HEK293 (cell line): ENCODE measurements around the gene MEGF6.
A peak's percentile ranks its signal among the peaks of the same experiment; 100 is the strongest.

Experiments
- CTCF ChIA-PET: fragments of 350-600 bp; formaldehyde crosslinking; extraction: SDS; loops from one replicate; lab custom pipeline; 2021; ENCODE audit warnings: antibody characterized with exemption; lab: Yijun Ruan, JAX
- POLR2A ChIA-PET: fragments of 300-600 bp; formaldehyde crosslinking; extraction: SDS; loops from one replicate; lab custom pipeline; 2020; ENCODE audit warnings: antibody characterized with exemption, inconsistent platforms; lab: Yijun Ruan, JAX
- H3K27ac ChIP-seq: fragments of 200-500 bp; sonication (Bioruptor generic); 2 replicates; pipeline ENCODE4 v1.5.1; 2014; ENCODE audit warnings: low read depth, low read length, control low read depth, inconsistent platforms; ENCODE audit errors: extremely low read depth
- H3K36me3 ChIP-seq, 2 experiments: fragments of 200-500 bp in 1 of 2; sonication (Bioruptor generic) in 1 of 2; 1 replicate in 1 of 2; 2 replicates in 1 of 2; pipeline ENCODE4 v1.5.1; 2014 to 2017; ENCODE audit warnings: inconsistent platforms in 2 of 2, low read length in 2 of 2; ENCODE audit not compliant: control insufficient read depth in 2 of 2, insufficient read depth in 1 of 2
- H3K4me1 ChIP-seq: fragments of 200-500 bp; sonication (Bioruptor generic); 2 replicates; pipeline ENCODE4 v1.5.1; 2014; ENCODE audit warnings: mild to moderate bottlenecking, low read length, inconsistent platforms; ENCODE audit not compliant: control insufficient read depth, insufficient read depth
- H3K4me3 ChIP-seq: 2 replicates; pipeline ENCODE4 v1.5.1; 2011; ENCODE audit warnings: low read depth, mild to moderate bottlenecking, control low read depth, low read length, moderate library complexity
- H3K9me3 ChIP-seq: fragments of 200-500 bp; sonication (Bioruptor generic); 2 replicates; pipeline ENCODE4 v1.5.1; 2014; ENCODE audit warnings: low read depth, low read length, inconsistent platforms; ENCODE audit not compliant: control insufficient read depth, insufficient read depth
- KLF10 ChIP-seq: fragments of 450-650 bp; IDR thresholded peaks from 2 replicates; pipeline ENCODE4 v1.5.1; 2018; ENCODE audit warnings: missing biosample characterization, mild to moderate bottlenecking, missing genetic modification characterization
- SCRT1 ChIP-seq: fragments of 450-650 bp; formaldehyde crosslinking; IDR thresholded peaks from 2 replicates; pipeline ENCODE4 v1.5.1; 2016; ENCODE audit warnings: missing biosample characterization, missing genetic modification characterization, borderline replicate concordance
- SCRT2 ChIP-seq: fragments of 450-650 bp; formaldehyde crosslinking; IDR thresholded peaks from 2 replicates; pipeline ENCODE4 v1.5.1; 2016; ENCODE audit warnings: missing biosample characterization, missing genetic modification characterization
- SP2 ChIP-seq: fragments of 450-650 bp; formaldehyde crosslinking; IDR thresholded peaks from 2 replicates; pipeline ENCODE4 v1.5.1; 2016; ENCODE audit warnings: missing biosample characterization, missing genetic modification characterization
- YY1 ChIP-seq: fragments of 450-650 bp; formaldehyde crosslinking; IDR thresholded peaks from 2 replicates; pipeline ENCODE4 v1.5.1; 2018; ENCODE audit warnings: missing biosample characterization, missing genetic modification characterization
- ZBTB8A ChIP-seq: fragments of 450-650 bp; formaldehyde crosslinking; IDR thresholded peaks from 2 replicates; pipeline ENCODE4 v1.5.1; 2016; ENCODE audit warnings: missing biosample characterization, missing genetic modification characterization
- ZIC2 ChIP-seq: fragments of 450-650 bp; formaldehyde crosslinking; IDR thresholded peaks from 2 replicates; pipeline ENCODE4 v1.5.1; 2016; ENCODE audit warnings: missing biosample characterization, missing genetic modification characterization
- ZNF112 ChIP-seq: fragments of 450-650 bp; formaldehyde crosslinking; IDR thresholded peaks from 2 replicates; pipeline ENCODE4 v1.5.0; 2017; ENCODE audit warnings: missing biosample characterization, missing genetic modification characterization
- ZNF114 ChIP-seq: fragments of 450-650 bp; formaldehyde crosslinking; IDR thresholded peaks from 2 replicates; pipeline ENCODE4 v1.5.0; 2017; ENCODE audit warnings: missing biosample characterization, missing genetic modification characterization
- ZNF146 ChIP-seq: fragments of 450-650 bp; formaldehyde crosslinking; IDR thresholded peaks from 2 replicates; pipeline ENCODE4 v1.5.1; 2016; ENCODE audit warnings: missing biosample characterization, missing genetic modification characterization
- ZNF157 ChIP-seq: fragments of 450-650 bp; formaldehyde crosslinking; IDR thresholded peaks from 2 replicates; pipeline ENCODE4 v1.5.1; 2016; ENCODE audit warnings: missing biosample characterization, missing genetic modification characterization
- ZNF24 ChIP-seq: fragments of 450-650 bp; formaldehyde crosslinking; IDR thresholded peaks from 2 replicates; pipeline ENCODE4 v1.5.1; 2016; ENCODE audit warnings: missing biosample characterization, missing genetic modification characterization
- ZNF248 ChIP-seq: fragments of 450-650 bp; formaldehyde crosslinking; IDR thresholded peaks from 2 replicates; pipeline ENCODE4 v1.5.1; 2017; ENCODE audit warnings: missing biosample characterization, missing genetic modification characterization
- ZNF266 ChIP-seq: fragments of 450-650 bp; formaldehyde crosslinking; IDR thresholded peaks from 2 replicates; pipeline ENCODE4 v1.5.1; 2016; ENCODE audit warnings: missing biosample characterization, missing genetic modification characterization, low read depth
- ZNF292 ChIP-seq: fragments of 450-650 bp; formaldehyde crosslinking; IDR thresholded peaks from 2 replicates; pipeline ENCODE4 v1.5.1; 2016; ENCODE audit warnings: low read depth, missing biosample characterization, missing genetic modification characterization, borderline replicate concordance
- ZNF366 ChIP-seq: fragments of 450-650 bp; formaldehyde crosslinking; conservative IDR thresholded peaks from 2 replicates; pipeline ENCODE4 v1.5.1; 2016; ENCODE audit warnings: missing biosample characterization, missing genetic modification characterization
- ZNF394 ChIP-seq: fragments of 450-650 bp; formaldehyde crosslinking; IDR thresholded peaks from 2 replicates; pipeline ENCODE4 v1.5.1; 2016; ENCODE audit warnings: missing biosample characterization, missing genetic modification characterization, mild to moderate bottlenecking, moderate library complexity, borderline replicate concordance
- ZNF510 ChIP-seq: fragments of 450-650 bp; formaldehyde crosslinking; IDR thresholded peaks from 2 replicates; pipeline ENCODE4 v1.5.1; 2018; ENCODE audit warnings: mild to moderate bottlenecking, missing genetic modification characterization, missing biosample characterization; ENCODE audit not compliant: insufficient replicate concordance
- ZNF529 ChIP-seq: fragments of 450-650 bp; formaldehyde crosslinking; IDR thresholded peaks from 2 replicates; pipeline ENCODE4 v1.5.1; 2017; ENCODE audit warnings: missing genetic modification characterization, missing biosample characterization; ENCODE audit not compliant: insufficient replicate concordance
- ZNF544 ChIP-seq: fragments of 450-650 bp; formaldehyde crosslinking; IDR thresholded peaks from 2 replicates; pipeline ENCODE4 v1.5.0; 2017; ENCODE audit warnings: missing biosample characterization, missing genetic modification characterization
- ZNF677 ChIP-seq: fragments of 450-650 bp; IDR thresholded peaks from 2 replicates; pipeline ENCODE4 v1.5.0; 2018; ENCODE audit warnings: missing biosample characterization, mild to moderate bottlenecking, missing genetic modification characterization, moderate library complexity
- ZNF792 ChIP-seq: fragments of 450-650 bp; formaldehyde crosslinking; IDR thresholded peaks from 2 replicates; pipeline ENCODE4 v1.5.1; 2016; ENCODE audit warnings: missing biosample characterization, missing genetic modification characterization
- ZNF830 ChIP-seq: fragments of 450-650 bp; IDR thresholded peaks from 2 replicates; pipeline ENCODE4 v1.5.0; 2018; ENCODE audit warnings: missing biosample characterization, missing genetic modification characterization, low read depth, mild to moderate bottlenecking, moderate library complexity
- ZSCAN4 ChIP-seq: fragments of 450-650 bp; formaldehyde crosslinking; IDR thresholded peaks from 2 replicates; pipeline ENCODE4 v1.5.1; 2017; ENCODE audit warnings: missing biosample characterization, missing genetic modification characterization
- TF ChIP-seq, protein P1 (sequence below): fragments of 450-650 bp; formaldehyde crosslinking; IDR thresholded peaks from 2 replicates; pipeline ENCODE4 v1.5.1; 2016; ENCODE audit warnings: missing biosample characterization, missing genetic modification characterization
- TF ChIP-seq, protein P2 (sequence below): fragments of 450-650 bp; formaldehyde crosslinking; IDR thresholded peaks from 2 replicates; pipeline ENCODE4 v1.5.1; 2016; ENCODE audit warnings: missing biosample characterization, missing genetic modification characterization

The MEGF6 gene

GRCh38 chr1:3545363-3546047 lies 65.8 kb downstream of the MEGF6 start:
- H3K27ac ChIP-seq, result no peak overlapping the region
- POLR2A ChIA-PET, result no interaction called here
- TF ChIP-seq ZNF830 (tag by site-specific recombination) (no peak), SCRT2 (tag by site-specific recombination) (0 out of 2 replicates have a peak, but pooled peaks have one; percentile 28), KLF10 (no peak), ZNF366 (tag by site-specific recombination) (no peak), ZNF114 (no peak), ZNF792 (tag by site-specific recombination) (no peak), YY1 (tag by site-specific recombination) (no peak), ZNF292 (no peak)
- CTCF ChIA-PET, result interaction anchor here (1.0 to 1.2 kb wide), 2 partner anchors 61 to 69 kb away, joined by 3 to 5 read pairs; no protein-coding TSS in a partner anchor
- no peaks in the 10 kb centered on the region for H3K9me3 ChIP-seq
- H3K36me3 ChIP-seq, result no peaks in the 10 kb centered on the region
- no peak overlapping the region for H3K4me3 ChIP-seq
- H3K4me1 ChIP-seq, result peaks cover 3% of the 10 kb centered on the region; the same call in 1 of the 2 replicates

- Histone ChIP-seq H3K4me1 (peaks cover 3% of the 10 kb centered on the region; the same call in 1 of the 2 replicates), H3K27ac (no peak overlapping the region), H3K9me3 (no peaks in the 10 kb centered on the region), H3K4me3 (no peak overlapping the region), H3K36me3 (no peaks in the 10 kb centered on the region)
- CTCF ChIA-PET, result no interaction called here
- POLR2A ChIA-PET, result no interaction called here
- peak; percentile 54 for TF ChIP-seq ZIC2 (tag by site-specific recombination)
- no peak for TF ChIP-seq ZNF510 (tag by site-specific recombination)
These were observed 67.0 kb downstream of the MEGF6 start for GRCh38 chr1:3544040-3544977.

GRCh38 chr1:3543076-3544039 lies 68.0 kb downstream of the MEGF6 start:
- POLR2A ChIA-PET, result no interaction called here
- CTCF ChIA-PET, result interaction anchor here (2.2 kb wide), 1 partner anchor 76 kb away, joined by 4 read pairs; no protein-coding TSS in a partner anchor
- Histone ChIP-seq H3K4me1 (peaks cover 3% of the 10 kb centered on the region; the same call in 1 of the 2 replicates), H3K36me3 (no peaks in the 10 kb centered on the region), H3K9me3 (no peaks in the 10 kb centered on the region), H3K4me3 (no peak overlapping the region), H3K27ac (no peak overlapping the region)
- TF ChIP-seq, protein P1, sequence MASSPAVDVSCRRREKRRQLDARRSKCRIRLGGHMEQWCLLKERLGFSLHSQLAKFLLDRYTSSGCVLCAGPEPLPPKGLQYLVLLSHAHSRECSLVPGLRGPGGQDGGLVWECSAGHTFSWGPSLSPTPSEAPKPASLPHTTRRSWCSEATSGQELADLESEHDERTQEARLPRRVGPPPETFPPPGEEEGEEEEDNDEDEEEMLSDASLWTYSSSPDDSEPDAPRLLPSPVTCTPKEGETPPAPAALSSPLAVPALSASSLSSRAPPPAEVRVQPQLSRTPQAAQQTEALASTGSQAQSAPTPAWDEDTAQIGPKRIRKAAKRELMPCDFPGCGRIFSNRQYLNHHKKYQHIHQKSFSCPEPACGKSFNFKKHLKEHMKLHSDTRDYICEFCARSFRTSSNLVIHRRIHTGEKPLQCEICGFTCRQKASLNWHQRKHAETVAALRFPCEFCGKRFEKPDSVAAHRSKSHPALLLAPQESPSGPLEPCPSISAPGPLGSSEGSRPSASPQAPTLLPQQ, result no peak
- no peak for TF ChIP-seq ZNF544 (tag by site-specific recombination)
- TF ChIP-seq ZNF157, result no peak
- TF ChIP-seq ZNF24, result no peak
- TF ChIP-seq ZNF248 (tag by site-specific recombination), result no peak
- TF ChIP-seq, protein P2, sequence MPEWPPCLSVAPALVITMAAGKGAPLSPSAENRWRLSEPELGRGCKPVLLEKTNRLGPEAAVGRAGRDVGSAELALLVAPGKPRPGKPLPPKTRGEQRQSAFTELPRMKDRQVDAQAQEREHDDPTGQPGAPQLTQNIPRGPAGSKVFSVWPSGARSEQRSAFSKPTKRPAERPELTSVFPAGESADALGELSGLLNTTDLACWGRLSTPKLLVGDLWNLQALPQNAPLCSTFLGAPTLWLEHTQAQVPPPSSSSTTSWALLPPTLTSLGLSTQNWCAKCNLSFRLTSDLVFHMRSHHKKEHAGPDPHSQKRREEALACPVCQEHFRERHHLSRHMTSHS (tag by site-specific recombination), result no peak
- no peak for TF ChIP-seq ZNF146 (tag by site-specific recombination)
- TF ChIP-seq ZBTB8A (tag by site-specific recombination), result no peak
- TF ChIP-seq ZNF677 (tag by site-specific recombination), result no peak
- no peak for TF ChIP-seq ZNF112 (tag by site-specific recombination)
- no peak for TF ChIP-seq SCRT1 (tag by site-specific recombination)
- no peak for TF ChIP-seq SP2 (tag by site-specific recombination)
- no peak for TF ChIP-seq ZNF529 (tag by site-specific recombination)
- no peak for TF ChIP-seq ZNF394 (tag by site-specific recombination)
- no peak for TF ChIP-seq ZSCAN4 (tag by site-specific recombination)
- no peak for TF ChIP-seq ZNF266 (tag by site-specific recombination)
